A549 (cell line): ENCODE results near the gene MGST2. TPM values are rescaled to one million over a fixed set of nuclear protein-coding genes. Genes with fewer than 3 reads are reported as not detected.

ENCODE experiments used
- ATAC-seq, 2 experiments: fragments of 200-7000 bp in 1 of 2; fragments of >200 bp in 1 of 2; cut with Nextera tagmentation in 1 of 2; cut with Tn5 transposase in 1 of 2; 3 replicates each; pipeline versions ENCODE4 v1.8.0 to v1.9.1; 2018 to 2020; ENCODE audit warnings: mild to moderate bottlenecking in 1 of 2, moderate library complexity in 1 of 2
- CTCF ChIA-PET: fragments of 300-600 bp; sonication (Branson Sonifier 250); formaldehyde crosslinking; extraction: SDS; loops from one replicate; lab custom pipeline; 2021; ENCODE audit warnings: antibody characterized with exemption, inconsistent platforms; lab: Yijun Ruan, JAX
- POLR2A ChIA-PET: fragments of 350-600 bp; formaldehyde crosslinking; extraction: SDS; loops from one replicate; lab custom pipeline; 2021; ENCODE audit warnings: antibody characterized with exemption, inconsistent platforms; lab: Yijun Ruan, JAX
- DNase-seq, 2 experiments: peaks; one replicate each; pipeline versions ENCODE4 v3.0.0 to v3.0.0-alpha.2; 2011 to 2016; ENCODE audit warnings: low read depth in 1 of 2, low spot score in 1 of 2
- FAIRE-seq: peaks from 2 replicates; lab custom pipeline; 2011; peaks lifted over from hg19 to GRCh38; lab: Jason Lieb, UNC
- H3K27ac ChIP-seq, 2 experiments: fragments of >200 bp; sonication (Bioruptor Twin); formaldehyde crosslinking; 3 replicates each; pipeline ENCODE4 v1.5.1; 2016 to 2017
- H3K4me1 ChIP-seq: fragments of >200 bp; sonication (Bioruptor Twin); formaldehyde crosslinking; 3 replicates; pipeline ENCODE4 v1.6.1; 2016
- H3K4me2 ChIP-seq: fragments of >200 bp; sonication (Bioruptor Twin); formaldehyde crosslinking; 3 replicates; pipeline ENCODE4 v1.6.1; 2016
- H3K4me3 ChIP-seq: fragments of >200 bp; sonication (Bioruptor Twin); formaldehyde crosslinking; 3 replicates; pipeline ENCODE4 v1.5.1; 2016
- H3K9me3 ChIP-seq: fragments of >200 bp; sonication (Bioruptor Twin); formaldehyde crosslinking; 3 replicates; pipeline ENCODE4 v1.6.1; 2016
- BHLHE40 ChIP-seq: IDR thresholded peaks from 2 replicates; pipeline ENCODE4 v1.6.1; 2012; ENCODE audit warnings: low read depth, low read length, inconsistent platforms
- CBX2 ChIP-seq: fragments of 200-600 bp; sonication (generic); IDR thresholded peaks from 2 replicates; pipeline ENCODE4 v1.6.1; 2016; ENCODE audit warnings: low read depth, mild to moderate bottlenecking, borderline replicate concordance
- CEBPB ChIP-seq, 2 experiments: fragments of >200 bp in 1 of 2; sonication (Bioruptor Twin) in 1 of 2; formaldehyde crosslinking in 1 of 2; IDR thresholded peaks; 2 replicates each; pipeline ENCODE4 v1.6.1; 2012 to 2016
- CHD2 ChIP-seq: fragments of 150-350 bp; IDR thresholded peaks from 2 replicates; pipeline ENCODE4 v1.6.1; 2014; ENCODE audit warnings: low read length; ENCODE audit not compliant: partially characterized antibody
- EHF ChIP-seq: fragments of 250-450 bp; sonication (Bioruptor Pico); IDR thresholded peaks from 2 replicates; pipeline ENCODE4 v1.5.0; 2020; ENCODE audit warnings: mild to moderate bottlenecking
- EHMT2 ChIP-seq: fragments of 200-600 bp; sonication (generic); IDR thresholded peaks from 2 replicates; pipeline ENCODE4 v1.6.1; 2016; ENCODE audit warnings: antibody characterized with exemption, low read depth, mild to moderate bottlenecking, moderate library complexity
- EP300 ChIP-seq, 2 experiments: fragments of >200 bp; sonication (Bioruptor Twin); formaldehyde crosslinking; IDR thresholded peaks; 2 replicates in 1 of 2; 3 replicates in 1 of 2; pipeline ENCODE4 v1.6.1; 2016 to 2017
- FOXS1 ChIP-seq: fragments of 250-450 bp; sonication (Bioruptor Pico); IDR thresholded peaks from 2 replicates; pipeline ENCODE4 v1.5.0; 2020; ENCODE audit warnings: mild to moderate bottlenecking, moderate library complexity
- GATA3 ChIP-seq: IDR thresholded peaks from 2 replicates; pipeline ENCODE4 v1.6.1; 2012; ENCODE audit warnings: borderline replicate concordance
- HDAC2 ChIP-seq: fragments of 200-600 bp; sonication (generic); IDR thresholded peaks from 2 replicates; pipeline ENCODE4 v1.6.1; 2016
- HEYL ChIP-seq: fragments of 250-450 bp; sonication (Bioruptor Pico); IDR thresholded peaks from 2 replicates; pipeline ENCODE4 v1.8.0; 2021; ENCODE audit warnings: mild to moderate bottlenecking, moderate library complexity
- HOXB13 ChIP-seq: fragments of 250-450 bp; sonication (Bioruptor Pico); IDR thresholded peaks from 2 replicates; pipeline ENCODE4 v1.5.0; 2020; ENCODE audit warnings: low read depth, mild to moderate bottlenecking, moderate library complexity
- HOXB5 ChIP-seq: fragments of 250-450 bp; sonication (Bioruptor Pico); IDR thresholded peaks from 2 replicates; pipeline ENCODE4 v1.5.0; 2020; ENCODE audit warnings: mild to moderate bottlenecking, moderate library complexity
- JUN ChIP-seq, 2 experiments: fragments of >200 bp; sonication (Bioruptor Twin); formaldehyde crosslinking; IDR thresholded peaks; 2 replicates in 1 of 2; 3 replicates in 1 of 2; pipeline ENCODE4 v1.6.1; 2016 to 2017
- JUNB ChIP-seq: fragments of >200 bp; sonication (Bioruptor Twin); formaldehyde crosslinking; IDR thresholded peaks from 2 replicates; pipeline ENCODE4 v1.6.1; 2016
- MAFK ChIP-seq: fragments of 450-650 bp; IDR thresholded peaks from 2 replicates; pipeline ENCODE4 v1.6.1; 2014; ENCODE audit not compliant: partially characterized antibody
- NPAS2 ChIP-seq: fragments of 250-450 bp; sonication (Bioruptor Pico); IDR thresholded peaks from 2 replicates; pipeline ENCODE4 v1.8.0; 2022; ENCODE audit warnings: mild to moderate bottlenecking, moderate library complexity, borderline replicate concordance
- PHF8 ChIP-seq: fragments of 200-600 bp; sonication (generic); IDR thresholded peaks from 2 replicates; pipeline ENCODE4 v1.6.1; 2016; ENCODE audit warnings: low read depth, mild to moderate bottlenecking, antibody characterized with exemption, moderate library complexity, borderline replicate concordance
- POLR2AphosphoS2 ChIP-seq: conservative IDR thresholded peaks from 2 replicates; pipeline ENCODE4 v1.6.1; 2012; ENCODE audit warnings: low read length, improper control_type of control experiment, inconsistent platforms
- RAD21 ChIP-seq, 2 experiments: fragments of >200 bp in 1 of 2; sonication (Bioruptor Twin) in 1 of 2; formaldehyde crosslinking in 1 of 2; IDR thresholded peaks in 1 of 2; conservative IDR thresholded peaks in 1 of 2; 2 replicates in 1 of 2; 3 replicates in 1 of 2; pipeline ENCODE4 v1.6.1; 2012 to 2018; ENCODE audit warnings: inconsistent platforms in 1 of 2
- RCOR1 ChIP-seq: fragments of 150-350 bp; IDR thresholded peaks from 2 replicates; pipeline ENCODE4 v1.6.1; 2014; ENCODE audit warnings: antibody characterized with exemption, low read length, low read depth
- RNF2 ChIP-seq: fragments of 200-600 bp; sonication (generic); IDR thresholded peaks from 2 replicates; pipeline ENCODE4 v1.6.1; 2016; ENCODE audit warnings: low read depth, mild to moderate bottlenecking, antibody characterized with exemption, moderate library complexity, borderline replicate concordance
- TFCP2L1 ChIP-seq: fragments of 250-450 bp; sonication (Bioruptor Pico); IDR thresholded peaks from 2 replicates; pipeline ENCODE4 v1.5.0; 2021; ENCODE audit warnings: mild to moderate bottlenecking
- ZC3H11A ChIP-seq: fragments of 450-650 bp; IDR thresholded peaks from 2 replicates; pipeline ENCODE4 v1.6.1; 2014; ENCODE audit warnings: antibody characterized with exemption, mild to moderate bottlenecking
- ZFP36 ChIP-seq: fragments of 450-650 bp; IDR thresholded peaks from 2 replicates; pipeline ENCODE4 v1.6.1; 2014; ENCODE audit warnings: borderline replicate concordance; ENCODE audit not compliant: partially characterized antibody
- WGBS: methylation state at CpG from one replicate; pipeline ENCODE4 v1.1.6; 2017; ENCODE audit errors: missing lambda C conversion rate; 5-methylcytosine and 5-hydroxymethylcytosine counted together
- polyA plus RNA-seq, 4 experiments: library from polyadenylated mRNA; depleted of rRNA in 3 of 4; stranded (reverse); fragments of >200 nt; fragmentation: RNase III in 1 of 4; extraction: RNeasy Plus Mini Kit Qiagen cat#74134 plus additional on column Dnase treatment in 1 of 4; gene quantifications; 2 replicates in 3 of 4; 3 replicates in 1 of 4; pipeline ENCODE4 v1.2.3, GENCODE V29; 2011 to 2017
- TF ChIP-seq, protein P1 (sequence below): fragments of >200 bp; sonication (Bioruptor Twin); formaldehyde crosslinking; IDR thresholded peaks from 3 replicates; pipeline ENCODE4 v1.5.1; 2016
- TF ChIP-seq, protein P2 (sequence below): IDR thresholded peaks from 2 replicates; pipeline ENCODE4 v1.6.1; 2012; ENCODE audit warnings: low read depth, borderline replicate concordance
- TF ChIP-seq, protein P3 (sequence below): fragments of 150-350 bp; IDR thresholded peaks from 2 replicates; pipeline ENCODE4 v1.6.1; 2014; ENCODE audit warnings: low read depth, mild to moderate bottlenecking, low read length
- TF ChIP-seq, protein P4 (sequence below): fragments of >200 bp; sonication (Bioruptor Twin); formaldehyde crosslinking; IDR thresholded peaks from 2 replicates; pipeline ENCODE4 v1.6.1; 2016
- TF ChIP-seq, protein P5 (sequence below): fragments of >200 bp; sonication (Bioruptor Twin); formaldehyde crosslinking; IDR thresholded peaks from 3 replicates; pipeline ENCODE4 v1.6.1; 2016
- TF ChIP-seq, protein P6 (sequence below): IDR thresholded peaks from 2 replicates; pipeline ENCODE4 v1.6.1; 2012

MGST2 gene
- polyA plus RNA-seq, 2 of the 4 experiments (the other 2 are of a cell fraction), result 44.0 to 62.1 TPM

DNA sequence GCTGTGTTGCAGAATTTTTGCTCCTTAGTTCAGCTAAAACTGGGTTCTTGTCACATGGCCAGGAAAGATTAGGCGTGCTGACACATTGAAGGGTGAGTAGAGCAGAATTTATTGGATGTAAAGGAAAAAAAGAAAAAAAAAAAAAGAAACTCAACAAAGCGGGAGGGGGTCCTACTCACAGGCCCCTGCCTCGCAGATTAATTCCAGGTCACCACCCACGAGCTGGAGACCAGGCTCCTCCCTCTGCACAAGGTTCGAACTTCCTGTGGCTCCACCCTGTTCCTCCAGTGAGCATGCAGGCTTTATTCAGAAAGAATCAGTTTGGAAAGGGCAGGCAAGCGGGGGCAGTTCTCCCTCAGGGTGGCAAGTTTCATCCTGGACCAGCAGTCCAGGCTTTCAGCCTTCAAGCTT, 17.1 kb downstream of the MGST2 start:
- H3K4me2 ChIP-seq, result no peak overlapping the region
- POLR2A ChIA-PET, result no interaction called here
- no peak for FAIRE-seq

DNA sequence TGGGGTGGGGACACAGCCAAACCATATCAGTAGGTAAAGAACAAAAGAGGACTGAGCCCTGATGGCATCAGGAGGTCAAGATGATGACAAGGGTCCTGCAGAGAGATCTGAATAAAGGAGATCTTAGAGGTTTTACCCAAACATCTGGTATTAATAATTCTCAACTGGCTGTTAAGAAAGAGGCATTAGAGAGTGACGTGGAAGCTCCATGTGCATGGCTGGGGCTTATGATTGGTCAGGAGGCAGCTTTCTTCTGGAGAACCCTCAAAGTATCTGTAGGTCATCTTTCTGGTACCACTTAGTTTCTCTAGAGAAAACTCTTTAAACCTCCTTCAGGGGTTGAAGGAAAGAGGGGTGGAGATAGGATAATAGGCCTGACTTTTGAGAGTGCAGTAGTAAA, 18.7 kb downstream of the MGST2 start:
- Histone ChIP-seq H3K27ac (no peak overlapping the region), H3K9me3 (no peaks in the 10 kb centered on the region), H3K4me1 (peaks cover 7% of the 10 kb centered on the region; the same call in 2 of the 3 replicates), H3K4me3 (no peak overlapping the region), H3K4me2 (no peak overlapping the region)
- POLR2A ChIA-PET, result no interaction called here
- no peak for ATAC-seq
- no peak for DNase-seq
- FAIRE-seq, result no peak
- WGBS, result 100% methylated on average over 1 of the region's 1 CpG
- TF ChIP-seq TFCP2L1 (CRISPR knock-in tag), result no peak
- TF ChIP-seq HDAC2, result no peak
- TF ChIP-seq JUN (IDR thresholded peaks at IDR 0.05), result no peak
- no peak for TF ChIP-seq PHF8
- TF ChIP-seq ZFP36, result no peak
- TF ChIP-seq EHF, result no peak
- no peak for TF ChIP-seq MAFK
- no peak for TF ChIP-seq CBX2
- no peak for TF ChIP-seq EHMT2
- TF ChIP-seq FOXS1 (CRISPR knock-in tag), result no peak
- TF ChIP-seq HEYL (CRISPR knock-in tag), result no peak
- TF ChIP-seq ZC3H11A, result no peak
- TF ChIP-seq, protein P1, sequence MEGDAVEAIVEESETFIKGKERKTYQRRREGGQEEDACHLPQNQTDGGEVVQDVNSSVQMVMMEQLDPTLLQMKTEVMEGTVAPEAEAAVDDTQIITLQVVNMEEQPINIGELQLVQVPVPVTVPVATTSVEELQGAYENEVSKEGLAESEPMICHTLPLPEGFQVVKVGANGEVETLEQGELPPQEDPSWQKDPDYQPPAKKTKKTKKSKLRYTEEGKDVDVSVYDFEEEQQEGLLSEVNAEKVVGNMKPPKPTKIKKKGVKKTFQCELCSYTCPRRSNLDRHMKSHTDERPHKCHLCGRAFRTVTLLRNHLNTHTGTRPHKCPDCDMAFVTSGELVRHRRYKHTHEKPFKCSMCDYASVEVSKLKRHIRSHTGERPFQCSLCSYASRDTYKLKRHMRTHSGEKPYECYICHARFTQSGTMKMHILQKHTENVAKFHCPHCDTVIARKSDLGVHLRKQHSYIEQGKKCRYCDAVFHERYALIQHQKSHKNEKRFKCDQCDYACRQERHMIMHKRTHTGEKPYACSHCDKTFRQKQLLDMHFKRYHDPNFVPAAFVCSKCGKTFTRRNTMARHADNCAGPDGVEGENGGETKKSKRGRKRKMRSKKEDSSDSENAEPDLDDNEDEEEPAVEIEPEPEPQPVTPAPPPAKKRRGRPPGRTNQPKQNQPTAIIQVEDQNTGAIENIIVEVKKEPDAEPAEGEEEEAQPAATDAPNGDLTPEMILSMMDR, result no peak
- TF ChIP-seq, protein P2, sequence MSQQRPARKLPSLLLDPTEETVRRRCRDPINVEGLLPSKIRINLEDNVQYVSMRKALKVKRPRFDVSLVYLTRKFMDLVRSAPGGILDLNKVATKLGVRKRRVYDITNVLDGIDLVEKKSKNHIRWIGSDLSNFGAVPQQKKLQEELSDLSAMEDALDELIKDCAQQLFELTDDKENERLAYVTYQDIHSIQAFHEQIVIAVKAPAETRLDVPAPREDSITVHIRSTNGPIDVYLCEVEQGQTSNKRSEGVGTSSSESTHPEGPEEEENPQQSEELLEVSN, result no peak
- TF ChIP-seq CHD2, result no peak
- TF ChIP-seq RCOR1, result no peak
- no peak for TF ChIP-seq EP300 (IDR thresholded peaks at IDR 0.05)
- TF ChIP-seq RNF2, result no peak
- TF ChIP-seq, all 56 proteins: peak for 0
- CTCF ChIA-PET, result no interaction called here

More for the DNA sequence above, 17.1 kb downstream of the MGST2 start:
- Histone ChIP-seq H3K4me1 (peaks cover 7% of the 10 kb centered on the region; the same call in 2 of the 3 replicates), H3K4me3 (no peak overlapping the region), H3K27ac (no peak overlapping the region), H3K9me3 (no peaks in the 10 kb centered on the region)
- DNase-seq, result no peak
- 83% methylated on average over 6 of the region's 6 CpGs for WGBS
- ATAC-seq, result no peak
- TF ChIP-seq GATA3 (no peak), POLR2AphosphoS2 (no peak), JUNB (no peak), NPAS2 (CRISPR knock-in tag) (no peak), RAD21 (conservative IDR thresholded peaks at IDR 0.05 in 1 of 2, IDR thresholded peaks at IDR 0.05 in 1 of 2) (no peak), RCOR1 (no peak), ZC3H11A (no peak), HOXB5 (CRISPR knock-in tag) (no peak), BHLHE40 (no peak), EP300 (IDR thresholded peaks at IDR 0.05) (no peak), CEBPB (IDR thresholded peaks at IDR 0.05) (no peak), PHF8 (no peak), HOXB13 (CRISPR knock-in tag) (no peak)
- TF ChIP-seq, protein P3, sequence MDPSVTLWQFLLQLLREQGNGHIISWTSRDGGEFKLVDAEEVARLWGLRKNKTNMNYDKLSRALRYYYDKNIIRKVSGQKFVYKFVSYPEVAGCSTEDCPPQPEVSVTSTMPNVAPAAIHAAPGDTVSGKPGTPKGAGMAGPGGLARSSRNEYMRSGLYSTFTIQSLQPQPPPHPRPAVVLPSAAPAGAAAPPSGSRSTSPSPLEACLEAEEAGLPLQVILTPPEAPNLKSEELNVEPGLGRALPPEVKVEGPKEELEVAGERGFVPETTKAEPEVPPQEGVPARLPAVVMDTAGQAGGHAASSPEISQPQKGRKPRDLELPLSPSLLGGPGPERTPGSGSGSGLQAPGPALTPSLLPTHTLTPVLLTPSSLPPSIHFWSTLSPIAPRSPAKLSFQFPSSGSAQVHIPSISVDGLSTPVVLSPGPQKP, result no peak
- TF ChIP-seq, protein P4, sequence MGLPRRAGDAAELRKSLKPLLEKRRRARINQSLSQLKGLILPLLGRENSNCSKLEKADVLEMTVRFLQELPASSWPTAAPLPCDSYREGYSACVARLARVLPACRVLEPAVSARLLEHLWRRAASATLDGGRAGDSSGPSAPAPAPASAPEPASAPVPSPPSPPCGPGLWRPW, result no peak
- TF ChIP-seq, protein P5, sequence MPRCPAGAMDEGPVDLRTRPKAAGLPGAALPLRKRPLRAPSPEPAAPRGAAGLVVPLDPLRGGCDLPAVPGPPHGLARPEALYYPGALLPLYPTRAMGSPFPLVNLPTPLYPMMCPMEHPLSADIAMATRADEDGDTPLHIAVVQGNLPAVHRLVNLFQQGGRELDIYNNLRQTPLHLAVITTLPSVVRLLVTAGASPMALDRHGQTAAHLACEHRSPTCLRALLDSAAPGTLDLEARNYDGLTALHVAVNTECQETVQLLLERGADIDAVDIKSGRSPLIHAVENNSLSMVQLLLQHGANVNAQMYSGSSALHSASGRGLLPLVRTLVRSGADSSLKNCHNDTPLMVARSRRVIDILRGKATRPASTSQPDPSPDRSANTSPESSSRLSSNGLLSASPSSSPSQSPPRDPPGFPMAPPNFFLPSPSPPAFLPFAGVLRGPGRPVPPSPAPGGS, result no peak
- TF ChIP-seq, protein P6, sequence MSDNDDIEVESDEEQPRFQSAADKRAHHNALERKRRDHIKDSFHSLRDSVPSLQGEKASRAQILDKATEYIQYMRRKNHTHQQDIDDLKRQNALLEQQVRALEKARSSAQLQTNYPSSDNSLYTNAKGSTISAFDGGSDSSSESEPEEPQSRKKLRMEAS, result no peak
- CTCF ChIA-PET, result interaction anchor here (1.0 kb wide), 1 partner anchor 44 kb away, joined by 3 read pairs; no protein-coding TSS in a partner anchor
